Suprapubic skin (tissue), 3 donors: Measurements from ENCODE around the gene ZDHHC1.

ENCODE experiments used
- POLR2A ChIP-seq, 2 donors: fragments of 450-650 bp; IDR thresholded peaks; one replicate each; pipeline ENCODE4 v1.6.1; 2017; ENCODE audit warnings: antibody characterized with exemption in 2 of 2, mild to moderate bottlenecking in 2 of 2, moderate library complexity in 2 of 2
- TF ChIP-seq, protein P1 (sequence below), 2 donors: fragments of 200-600 bp in 1 of 2; fragments of 450-650 bp in 1 of 2; sonication (generic) in 1 of 2; IDR thresholded peaks; one replicate each; pipeline ENCODE4 v1.5.1; 2016 to 2019; ENCODE audit warnings: antibody characterized with exemption in 2 of 2, mild to moderate bottlenecking in 1 of 2, moderate library complexity in 1 of 2

DNA sequence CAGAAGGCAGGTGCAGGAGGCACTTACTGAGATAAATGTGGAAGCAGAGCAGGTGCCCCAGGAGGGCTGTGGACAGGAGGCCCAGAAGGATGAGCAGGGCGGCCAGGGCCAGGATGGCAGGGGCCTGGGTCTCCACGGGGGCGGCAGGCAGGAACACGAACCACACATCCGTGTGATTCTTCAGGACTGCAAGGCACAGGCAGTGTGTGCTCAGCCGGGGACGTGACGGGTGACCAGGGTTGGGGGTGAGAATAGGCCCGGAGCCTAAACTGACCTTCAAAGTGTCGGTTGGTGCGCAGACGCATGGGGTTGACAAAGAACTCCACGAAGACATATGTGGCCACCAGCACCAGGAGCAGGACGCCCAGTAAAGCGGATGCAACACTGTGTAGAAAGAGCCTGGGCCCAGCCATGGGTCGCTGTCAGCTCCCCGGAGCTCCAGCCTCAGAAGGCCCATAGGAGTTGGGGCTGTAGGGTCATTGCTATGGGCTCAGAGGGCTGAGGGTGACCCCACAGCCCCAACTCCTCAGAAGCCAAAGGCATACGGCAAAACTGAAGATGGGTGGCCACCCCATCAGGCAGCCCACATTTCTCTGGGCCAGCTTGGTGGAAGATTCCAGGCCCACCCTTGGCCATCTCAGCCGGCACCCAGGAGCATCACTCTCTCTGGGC is 17.6 kb downstream of the ZDHHC1 start:
- TF ChIP-seq, protein P1, sequence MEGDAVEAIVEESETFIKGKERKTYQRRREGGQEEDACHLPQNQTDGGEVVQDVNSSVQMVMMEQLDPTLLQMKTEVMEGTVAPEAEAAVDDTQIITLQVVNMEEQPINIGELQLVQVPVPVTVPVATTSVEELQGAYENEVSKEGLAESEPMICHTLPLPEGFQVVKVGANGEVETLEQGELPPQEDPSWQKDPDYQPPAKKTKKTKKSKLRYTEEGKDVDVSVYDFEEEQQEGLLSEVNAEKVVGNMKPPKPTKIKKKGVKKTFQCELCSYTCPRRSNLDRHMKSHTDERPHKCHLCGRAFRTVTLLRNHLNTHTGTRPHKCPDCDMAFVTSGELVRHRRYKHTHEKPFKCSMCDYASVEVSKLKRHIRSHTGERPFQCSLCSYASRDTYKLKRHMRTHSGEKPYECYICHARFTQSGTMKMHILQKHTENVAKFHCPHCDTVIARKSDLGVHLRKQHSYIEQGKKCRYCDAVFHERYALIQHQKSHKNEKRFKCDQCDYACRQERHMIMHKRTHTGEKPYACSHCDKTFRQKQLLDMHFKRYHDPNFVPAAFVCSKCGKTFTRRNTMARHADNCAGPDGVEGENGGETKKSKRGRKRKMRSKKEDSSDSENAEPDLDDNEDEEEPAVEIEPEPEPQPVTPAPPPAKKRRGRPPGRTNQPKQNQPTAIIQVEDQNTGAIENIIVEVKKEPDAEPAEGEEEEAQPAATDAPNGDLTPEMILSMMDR (IDR thresholded peaks at IDR 0.05): no peak
- no peak for TF ChIP-seq POLR2A (IDR thresholded peaks at IDR 0.05)
